Nephron progenitor cell (in vitro differentiated cells): Measurements from ENCODE around the gene ODAD4.

Source experiments
- DNase-seq: peaks from one replicate; pipeline ENCODE4 v3.0.0; 2021
- H3K27ac Mint-ChIP-seq: 2 replicates; pipeline ENCODE4 v1.8.0; 2021; ENCODE audit warnings: mild to moderate bottlenecking, moderate library complexity, mixed read lengths
- H3K27me3 Mint-ChIP-seq: 2 replicates; pipeline ENCODE4 v1.8.0; 2021; ENCODE audit warnings: mild to moderate bottlenecking, low read depth, mixed read lengths; ENCODE audit not compliant: poor library complexity
- H3K36me3 Mint-ChIP-seq: 2 replicates; pipeline ENCODE4 v1.8.0; 2021; ENCODE audit warnings: low read depth, mixed read lengths
- H3K4me1 Mint-ChIP-seq: 2 replicates; pipeline ENCODE4 v1.8.0; 2021; ENCODE audit warnings: mixed read lengths
- H3K4me3 Mint-ChIP-seq: 2 replicates; pipeline ENCODE4 v1.8.0; 2021; ENCODE audit warnings: mild to moderate bottlenecking, moderate library complexity, mixed read lengths
- H3K9me3 Mint-ChIP-seq: 2 replicates; pipeline ENCODE4 v1.8.0; 2021; ENCODE audit warnings: mild to moderate bottlenecking, moderate library complexity, mixed read lengths
- TF ChIP-seq, protein P1 (sequence below): fragments of 200-600 bp; sonication (generic); IDR thresholded peaks from 2 replicates; pipeline ENCODE4 v1.5.0; 2021; ENCODE audit warnings: antibody characterized with exemption

The ODAD4 gene

DNA sequence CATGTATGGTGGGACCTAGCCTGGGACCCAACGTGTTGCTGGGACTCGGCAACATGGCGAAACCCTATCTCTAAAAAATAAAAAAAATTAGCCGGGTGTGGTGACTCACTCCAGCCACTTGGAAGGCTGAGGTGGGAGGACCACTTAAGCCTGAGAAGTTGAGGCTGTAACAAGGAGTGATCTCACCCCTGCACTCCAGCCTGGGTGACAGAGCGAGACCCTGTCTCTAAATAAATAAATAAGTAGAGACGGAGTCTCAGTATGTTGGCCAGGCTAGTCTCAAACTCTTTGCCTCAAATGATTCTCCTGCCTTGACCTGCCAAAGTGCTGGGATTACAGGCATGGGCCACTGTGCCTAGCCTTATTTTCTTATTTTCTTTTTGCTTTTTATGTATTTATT is 26.1 kb downstream of the ODAD4 start:
- no peak overlapping the region for H3K4me3 Mint-ChIP-seq
- H3K4me1 Mint-ChIP-seq = peaks cover 30% of the 10 kb centered on the region
- TF ChIP-seq, protein P1, sequence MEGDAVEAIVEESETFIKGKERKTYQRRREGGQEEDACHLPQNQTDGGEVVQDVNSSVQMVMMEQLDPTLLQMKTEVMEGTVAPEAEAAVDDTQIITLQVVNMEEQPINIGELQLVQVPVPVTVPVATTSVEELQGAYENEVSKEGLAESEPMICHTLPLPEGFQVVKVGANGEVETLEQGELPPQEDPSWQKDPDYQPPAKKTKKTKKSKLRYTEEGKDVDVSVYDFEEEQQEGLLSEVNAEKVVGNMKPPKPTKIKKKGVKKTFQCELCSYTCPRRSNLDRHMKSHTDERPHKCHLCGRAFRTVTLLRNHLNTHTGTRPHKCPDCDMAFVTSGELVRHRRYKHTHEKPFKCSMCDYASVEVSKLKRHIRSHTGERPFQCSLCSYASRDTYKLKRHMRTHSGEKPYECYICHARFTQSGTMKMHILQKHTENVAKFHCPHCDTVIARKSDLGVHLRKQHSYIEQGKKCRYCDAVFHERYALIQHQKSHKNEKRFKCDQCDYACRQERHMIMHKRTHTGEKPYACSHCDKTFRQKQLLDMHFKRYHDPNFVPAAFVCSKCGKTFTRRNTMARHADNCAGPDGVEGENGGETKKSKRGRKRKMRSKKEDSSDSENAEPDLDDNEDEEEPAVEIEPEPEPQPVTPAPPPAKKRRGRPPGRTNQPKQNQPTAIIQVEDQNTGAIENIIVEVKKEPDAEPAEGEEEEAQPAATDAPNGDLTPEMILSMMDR = no peak
- H3K27me3 Mint-ChIP-seq = peaks cover 8% of the 10 kb centered on the region
- H3K9me3 Mint-ChIP-seq = no peaks in the 10 kb centered on the region
- peaks cover 20% of the 10 kb centered on the region for H3K36me3 Mint-ChIP-seq
- DNase-seq = no peak
- no peak overlapping the region for H3K27ac Mint-ChIP-seq

DNA sequence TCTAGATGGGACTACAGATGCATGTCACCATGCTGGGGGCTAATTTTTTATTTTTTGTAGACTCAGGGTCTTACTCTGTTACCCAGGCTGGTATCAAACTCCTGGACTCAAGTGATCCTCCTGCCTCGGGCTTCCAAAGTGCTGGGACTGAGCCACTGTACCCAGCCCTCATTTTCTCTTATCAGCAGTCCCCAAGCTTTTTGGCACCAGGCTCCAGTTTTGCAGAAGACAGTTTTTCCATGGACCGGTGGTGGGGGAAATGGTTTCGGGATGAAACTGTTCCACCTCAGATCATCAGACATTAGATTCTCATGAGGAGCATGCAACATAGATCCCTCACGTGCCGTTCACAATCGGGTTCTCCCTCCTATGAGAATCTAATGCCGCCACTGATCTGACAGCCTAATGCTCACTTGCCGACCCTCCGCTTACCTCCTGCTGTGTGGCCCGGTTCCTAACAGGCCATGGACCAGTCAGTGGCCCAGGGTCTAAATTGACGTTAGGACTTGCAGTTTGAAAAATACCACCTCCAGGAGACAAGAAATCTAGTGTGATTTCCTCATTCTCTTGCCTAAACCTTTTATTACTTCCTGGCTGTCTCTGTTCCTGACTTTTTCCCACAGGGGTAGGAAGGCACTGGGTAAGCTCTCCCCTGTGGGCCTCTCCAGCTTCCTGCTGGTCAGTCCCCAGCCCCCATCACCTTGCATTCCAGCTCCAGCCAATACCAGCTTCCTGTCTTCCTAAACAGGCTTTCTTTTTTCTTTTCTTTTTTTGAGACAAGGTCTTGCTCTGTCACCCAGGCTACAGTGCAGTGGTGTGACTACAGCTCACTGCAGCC is 26.8 kb downstream of the ODAD4 start:
- Mint-ChIP-seq H3K27ac (peak overlapping the region; percentile 93), H3K4me1 (peaks cover 30% of the 10 kb centered on the region), H3K4me3 (peak overlapping the region; percentile 43), H3K36me3 (peaks cover 20% of the 10 kb centered on the region), H3K9me3 (no peaks in the 10 kb centered on the region), H3K27me3 (peaks cover 8% of the 10 kb centered on the region)
- TF ChIP-seq, protein P1 = no peak
- DNase-seq = no peak

DNA sequence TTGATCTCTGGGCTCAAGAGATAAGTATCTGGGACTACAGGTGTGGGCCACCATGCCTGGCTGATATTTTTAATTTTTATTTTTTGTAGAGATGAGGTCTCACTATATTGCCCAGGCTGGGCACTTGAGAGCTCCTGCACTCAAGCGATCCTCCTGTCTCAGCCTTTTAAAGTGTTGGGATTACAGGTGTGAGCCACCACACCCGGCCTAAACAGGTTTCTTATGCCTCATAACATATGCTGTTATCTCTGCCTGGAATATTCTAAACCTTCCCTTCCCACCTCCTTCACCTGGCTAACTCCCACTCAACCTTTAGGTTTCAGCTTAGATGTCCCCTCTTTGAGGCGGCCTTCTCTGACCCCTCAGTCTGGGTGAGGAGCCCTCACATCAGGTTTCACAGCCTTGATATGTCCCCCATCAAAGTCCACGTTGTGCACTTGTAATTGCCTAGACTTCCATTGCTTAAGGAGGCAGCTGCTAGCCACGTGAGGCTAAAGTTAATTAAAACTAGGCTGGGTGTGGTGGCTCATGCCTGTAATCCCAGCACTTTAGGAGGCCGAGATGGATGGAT is 27.5 kb downstream of the ODAD4 start:
- peaks cover 8% of the 10 kb centered on the region for H3K27me3 Mint-ChIP-seq
- H3K36me3 Mint-ChIP-seq = peaks cover 20% of the 10 kb centered on the region
- DNase-seq = no peak
- peak overlapping the region; percentile 93 for H3K27ac Mint-ChIP-seq
- H3K9me3 Mint-ChIP-seq = no peaks in the 10 kb centered on the region
- TF ChIP-seq, protein P1 = no peak
- peaks cover 31% of the 10 kb centered on the region for H3K4me1 Mint-ChIP-seq
- peak overlapping the region; percentile 43 for H3K4me3 Mint-ChIP-seq

DNA sequence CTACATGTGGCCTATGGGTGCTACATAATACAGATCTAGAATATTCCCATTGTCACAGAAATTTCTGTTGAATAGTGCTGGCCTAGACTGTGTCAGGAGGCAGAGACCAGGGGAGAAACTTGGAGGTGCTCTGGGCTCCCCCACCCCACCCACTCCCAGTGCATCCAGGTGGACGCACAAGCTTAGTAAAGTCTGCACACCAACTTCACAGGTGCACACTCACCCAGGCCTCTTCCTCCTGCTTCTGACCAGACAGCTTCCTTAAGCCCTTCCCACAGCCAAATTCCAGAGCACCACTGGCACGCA is 28.6 kb downstream of the ODAD4 start:
- peaks cover 14% of the 10 kb centered on the region for H3K36me3 Mint-ChIP-seq
- no peak for DNase-seq
- H3K27ac Mint-ChIP-seq = peak overlapping the region; percentile 64
- no peaks in the 10 kb centered on the region for H3K9me3 Mint-ChIP-seq
- H3K4me3 Mint-ChIP-seq = no peak overlapping the region
- peaks cover 8% of the 10 kb centered on the region for H3K27me3 Mint-ChIP-seq
- H3K4me1 Mint-ChIP-seq = peaks cover 35% of the 10 kb centered on the region
- TF ChIP-seq, protein P1 = no peak

DNA sequence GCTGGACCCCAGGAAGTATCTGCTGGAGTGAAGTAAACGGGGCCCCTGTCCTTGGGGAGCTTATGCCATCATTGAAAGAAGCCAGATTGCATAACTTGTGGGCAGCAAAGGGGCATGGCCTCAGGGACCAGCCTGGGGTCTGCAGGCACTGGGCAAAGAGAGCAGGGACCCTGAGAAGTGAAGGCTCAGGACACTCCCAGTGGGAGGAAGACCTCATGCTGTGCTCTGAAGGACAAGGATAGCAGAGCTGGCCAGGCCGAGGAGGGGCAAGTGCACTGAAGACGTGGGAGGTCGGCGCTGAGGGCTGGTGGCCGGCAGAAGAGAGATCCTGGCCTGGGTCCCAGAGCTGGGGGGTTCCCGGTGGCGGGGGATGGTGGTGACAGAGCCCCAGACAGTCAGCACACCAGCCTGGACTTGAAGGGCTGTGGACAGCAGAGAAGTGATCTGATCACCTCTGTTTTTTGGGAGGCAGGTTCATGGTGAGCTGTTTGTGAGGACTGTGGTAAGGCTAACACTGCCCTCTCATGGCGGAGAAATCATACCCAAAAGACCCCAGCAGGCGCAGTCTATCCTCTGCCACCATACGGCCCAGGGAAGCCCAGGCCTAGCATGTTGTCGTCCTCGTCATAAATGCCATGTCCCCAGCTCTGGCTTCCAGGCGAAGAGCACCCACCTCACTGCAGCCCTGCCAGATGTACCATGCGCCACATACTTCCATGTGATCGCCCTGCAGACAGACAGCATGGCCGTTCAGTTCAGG is 29.1 kb downstream of the ODAD4 start:
- peak; percentile 40 for DNase-seq
- Mint-ChIP-seq H3K36me3 (peaks cover 14% of the 10 kb centered on the region), H3K27ac (peak overlapping the region; percentile 64), H3K4me3 (no peak overlapping the region), H3K4me1 (peaks cover 35% of the 10 kb centered on the region), H3K27me3 (peaks cover 8% of the 10 kb centered on the region), H3K9me3 (no peaks in the 10 kb centered on the region)
- TF ChIP-seq, protein P1 = peak; percentile 34
